Measurements from ENCODE around the gene PCBD1. TPM values are rescaled to one million over a fixed set of nuclear protein-coding genes. Genes with fewer than 3 reads are reported as not detected.

Gene PCBD1
- total and polyA plus RNA-seq, 2 experiments from 2014 or later, result 33.3 to 78.5 TPM

- H3K36me3 Mint-ChIP-seq (ENCODE audit: low read depth), result peaks cover 70% of the 10 kb centered on the region
- H3K4me1 ChIP-seq (ENCODE audit: insufficient read depth), result 0 out of 2 replicates have a peak, but pooled peaks cover 10% of the 10 kb centered on the region
- H4K20me1 ChIP-seq (replicated peaks; ENCODE audit: insufficient read depth), result no peaks in the 10 kb centered on the region; the same call in 1 of the 2 replicates
- H3F3A ChIP-seq (replicated peaks; ENCODE audit: low read depth), result no peaks in the 10 kb centered on the region
- H3K9me2 ChIP-seq (ENCODE audit: insufficient read depth), result no peaks in the 10 kb centered on the region
- no peak overlapping the region for H3K27ac ChIP-seq (ENCODE audit: low read depth)
- peaks cover 14% of the 10 kb centered on the region for H3K4me1 Mint-ChIP-seq
- ATAC-seq (no peak), DNase-seq (ENCODE audit: low spot score) (no peak)
- H3K36me3 ChIP-seq (ENCODE audit: insufficient read depth), result peaks cover 23% of the 10 kb centered on the region
- no peaks in the 10 kb centered on the region for H3K79me2 ChIP-seq (replicated peaks; ENCODE audit: insufficient read depth)
- peaks cover 6% of the 10 kb centered on the region for H3K27me3 Mint-ChIP-seq (ENCODE audit: insufficient read depth, low read depth, poor library complexity)
- no peaks in the 10 kb centered on the region for H3K27me3 ChIP-seq (ENCODE audit: insufficient read depth)
- H3K9me3 Mint-ChIP-seq, result no peaks in the 10 kb centered on the region
- H3K4me3 ChIP-seq, result no peak overlapping the region
- no peak overlapping the region for H3K4me3 Mint-ChIP-seq
- H3K4me2 ChIP-seq, result no peak overlapping the region
- no peak overlapping the region for H2AFZ ChIP-seq
- TF ChIP-seq ZNF462 (CRISPR knock-in tag; IDR thresholded peaks at IDR 0.05) (no peak), CTCF (conservative IDR thresholded peaks at IDR 0.05; ENCODE audit: low read depth in 2 of 2) (no peak), EZH2 (IDR thresholded peaks at IDR 0.05; ENCODE audit: low read depth, unreplicated experiment) (no peak), JUNB (IDR thresholded peaks at IDR 0.05; ENCODE audit: unreplicated experiment) (no peak), STAT1 (IDR thresholded peaks at IDR 0.05; ENCODE audit: unreplicated experiment) (no peak), CREB1 (CRISPR knock-in tag; IDR thresholded peaks at IDR 0.05; ENCODE audit: low read depth) (no peak), EZH2phosphoT487 (IDR thresholded peaks at IDR 0.05; ENCODE audit: unreplicated experiment) (no peak), ZNF331 (CRISPR knock-in tag; IDR thresholded peaks at IDR 0.05; ENCODE audit: low read depth) (no peak), NANOG (IDR thresholded peaks at IDR 0.05; ENCODE audit: borderline replicate concordance) (no peak), POLR2AphosphoS5 (IDR thresholded peaks at IDR 0.05; ENCODE audit: low read depth) (no peak), REST (IDR thresholded peaks at IDR 0.05; ENCODE audit: unreplicated experiment) (no peak), ETS1 (IDR thresholded peaks at IDR 0.05) (no peak), ZNF114 (CRISPR knock-in tag; IDR thresholded peaks at IDR 0.05) (no peak)
- H3K27ac Mint-ChIP-seq, result no peak overlapping the region
Measured at GRCh38 chr10:70874061-70874460, 14.3 kb downstream of the PCBD1 start.

Measured in GM23338 (cell line).